Progenitor cell of endocrine pancreas (in vitro differentiated cells): ENCODE results near the gene FNDC3B. TPM values are rescaled to one million over a fixed set of nuclear protein-coding genes. Genes with fewer than 3 reads are reported as not detected.

Experiments
- DNase-seq: peaks from one replicate; pipeline ENCODE4 v3.0.0; 2021; ENCODE audit warnings: low spot score; ENCODE audit not compliant: unreplicated experiment
- H3K27ac Mint-ChIP-seq: 2 replicates; pipeline ENCODE4 v1.8.0; 2021; ENCODE audit warnings: mild to moderate bottlenecking, moderate library complexity, mixed read lengths
- H3K27me3 Mint-ChIP-seq: 2 replicates; pipeline ENCODE4 v1.8.0; 2021; ENCODE audit warnings: mixed read lengths
- H3K36me3 Mint-ChIP-seq: 2 replicates; pipeline ENCODE4 v1.8.0; 2022; ENCODE audit warnings: mixed read lengths; ENCODE audit not compliant: insufficient read depth
- H3K4me1 Mint-ChIP-seq: 2 replicates; pipeline ENCODE4 v1.8.0; 2021; ENCODE audit warnings: low read depth, mixed read lengths
- H3K4me3 Mint-ChIP-seq: 2 replicates; pipeline ENCODE4 v1.8.0; 2021; ENCODE audit warnings: low read depth, mild to moderate bottlenecking, moderate library complexity, mixed read lengths
- H3K9me3 Mint-ChIP-seq: 2 replicates; pipeline ENCODE4 v1.8.0; 2021; ENCODE audit warnings: low read depth, mixed read lengths
- total RNA-seq: library from RNA; stranded (reverse); gene quantifications from 2 replicates; pipeline ENCODE4 v1.2.1, GENCODE V29; 2021
- TF ChIP-seq, protein P1 (sequence below): fragments of 200-600 bp; sonication (generic); IDR thresholded peaks from one replicate; pipeline ENCODE4 v1.5.0; 2021; ENCODE audit warnings: antibody characterized with exemption, mild to moderate bottlenecking; ENCODE audit not compliant: unreplicated experiment

The FNDC3B gene
- total RNA-seq, 1 donor from 2014 or later = 158 TPM

DNA sequence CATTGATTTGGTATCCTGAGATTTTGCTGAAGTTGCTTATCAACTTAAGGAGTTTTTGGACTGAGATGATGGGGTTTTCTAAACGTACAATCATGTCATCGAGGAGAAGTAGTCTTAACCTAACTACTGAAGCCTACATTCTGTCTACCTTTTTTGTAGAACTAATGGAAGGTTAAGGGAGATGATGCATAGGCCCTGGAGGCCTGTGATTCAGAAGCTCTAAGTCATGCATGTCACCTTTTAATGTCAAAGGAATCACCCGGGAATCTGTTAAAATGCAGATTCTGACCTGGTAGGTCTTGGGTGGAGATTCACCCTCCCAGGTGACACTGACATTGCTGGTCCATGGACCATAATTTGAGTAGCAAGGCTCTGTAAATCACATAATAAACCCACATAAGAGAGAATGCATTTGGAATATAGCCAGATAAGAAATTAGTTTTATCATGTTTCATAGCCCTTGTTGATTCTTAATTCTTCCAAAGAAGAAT, 344.0 kb downstream of the FNDC3B start:
- TF ChIP-seq, protein P1, sequence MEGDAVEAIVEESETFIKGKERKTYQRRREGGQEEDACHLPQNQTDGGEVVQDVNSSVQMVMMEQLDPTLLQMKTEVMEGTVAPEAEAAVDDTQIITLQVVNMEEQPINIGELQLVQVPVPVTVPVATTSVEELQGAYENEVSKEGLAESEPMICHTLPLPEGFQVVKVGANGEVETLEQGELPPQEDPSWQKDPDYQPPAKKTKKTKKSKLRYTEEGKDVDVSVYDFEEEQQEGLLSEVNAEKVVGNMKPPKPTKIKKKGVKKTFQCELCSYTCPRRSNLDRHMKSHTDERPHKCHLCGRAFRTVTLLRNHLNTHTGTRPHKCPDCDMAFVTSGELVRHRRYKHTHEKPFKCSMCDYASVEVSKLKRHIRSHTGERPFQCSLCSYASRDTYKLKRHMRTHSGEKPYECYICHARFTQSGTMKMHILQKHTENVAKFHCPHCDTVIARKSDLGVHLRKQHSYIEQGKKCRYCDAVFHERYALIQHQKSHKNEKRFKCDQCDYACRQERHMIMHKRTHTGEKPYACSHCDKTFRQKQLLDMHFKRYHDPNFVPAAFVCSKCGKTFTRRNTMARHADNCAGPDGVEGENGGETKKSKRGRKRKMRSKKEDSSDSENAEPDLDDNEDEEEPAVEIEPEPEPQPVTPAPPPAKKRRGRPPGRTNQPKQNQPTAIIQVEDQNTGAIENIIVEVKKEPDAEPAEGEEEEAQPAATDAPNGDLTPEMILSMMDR = no peak
- DNase-seq = no peak
- H3K27ac Mint-ChIP-seq = peak overlapping the region; percentile 2
- peaks cover 49% of the 10 kb centered on the region for H3K36me3 Mint-ChIP-seq
- no peaks in the 10 kb centered on the region for H3K4me1 Mint-ChIP-seq
- H3K27me3 Mint-ChIP-seq = no peaks in the 10 kb centered on the region
- no peak overlapping the region for H3K4me3 Mint-ChIP-seq
- H3K9me3 Mint-ChIP-seq = peaks cover 12% of the 10 kb centered on the region

DNA sequence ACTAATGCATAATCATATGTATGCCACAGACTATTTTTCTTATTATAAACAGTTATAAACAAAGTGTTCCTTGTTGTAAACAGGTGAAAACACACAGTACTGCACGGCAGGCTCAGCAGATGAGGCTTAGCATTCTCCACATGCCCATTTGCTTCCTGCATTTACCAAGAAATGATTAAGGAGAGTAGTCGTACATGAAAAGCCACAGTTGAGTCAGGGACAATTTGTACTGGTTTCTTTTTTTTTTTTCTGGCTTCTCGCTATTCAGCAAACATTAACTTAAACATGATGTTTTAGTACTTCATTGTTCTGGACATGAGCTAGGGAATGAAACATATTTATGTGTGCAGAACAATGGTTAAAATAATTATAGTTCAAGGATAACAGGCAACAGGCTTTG, 345.5 kb downstream of the FNDC3B start:
- no peak overlapping the region for H3K4me3 Mint-ChIP-seq
- H3K27ac Mint-ChIP-seq = no peak overlapping the region
- H3K27me3 Mint-ChIP-seq = no peaks in the 10 kb centered on the region
- no peak for DNase-seq
- H3K9me3 Mint-ChIP-seq = peaks cover 12% of the 10 kb centered on the region
- H3K36me3 Mint-ChIP-seq = peaks cover 36% of the 10 kb centered on the region
- H3K4me1 Mint-ChIP-seq = no peaks in the 10 kb centered on the region
- TF ChIP-seq, protein P1 = no peak

DNA sequence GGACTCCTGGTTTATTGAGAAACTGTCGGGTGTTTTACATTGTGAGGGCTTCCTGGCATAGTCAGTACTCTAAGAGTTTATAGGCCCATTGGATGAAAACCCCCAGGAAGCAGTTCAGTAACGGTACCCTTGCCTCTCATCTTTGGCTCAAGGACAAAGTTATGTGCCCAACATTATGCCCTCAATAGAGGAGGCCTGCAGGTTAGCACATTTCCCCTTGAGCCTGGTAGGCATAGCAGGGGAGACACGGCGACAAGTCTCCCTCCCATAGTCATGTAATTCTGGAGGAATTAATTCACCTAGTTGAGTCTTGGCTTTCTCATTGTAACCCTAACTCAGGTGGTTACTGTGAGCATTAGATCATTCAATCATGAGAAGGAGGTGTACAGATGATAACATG, 348.4 kb downstream of the FNDC3B start:
- peak overlapping the region; percentile 73 for H3K27ac Mint-ChIP-seq
- peaks cover 1% of the 10 kb centered on the region for H3K9me3 Mint-ChIP-seq
- TF ChIP-seq, protein P1 = no peak
- peaks cover 13% of the 10 kb centered on the region for H3K36me3 Mint-ChIP-seq
- no peak overlapping the region for H3K4me3 Mint-ChIP-seq
- H3K27me3 Mint-ChIP-seq = no peaks in the 10 kb centered on the region
- no peak for DNase-seq
- H3K4me1 Mint-ChIP-seq = peaks cover 12% of the 10 kb centered on the region

DNA sequence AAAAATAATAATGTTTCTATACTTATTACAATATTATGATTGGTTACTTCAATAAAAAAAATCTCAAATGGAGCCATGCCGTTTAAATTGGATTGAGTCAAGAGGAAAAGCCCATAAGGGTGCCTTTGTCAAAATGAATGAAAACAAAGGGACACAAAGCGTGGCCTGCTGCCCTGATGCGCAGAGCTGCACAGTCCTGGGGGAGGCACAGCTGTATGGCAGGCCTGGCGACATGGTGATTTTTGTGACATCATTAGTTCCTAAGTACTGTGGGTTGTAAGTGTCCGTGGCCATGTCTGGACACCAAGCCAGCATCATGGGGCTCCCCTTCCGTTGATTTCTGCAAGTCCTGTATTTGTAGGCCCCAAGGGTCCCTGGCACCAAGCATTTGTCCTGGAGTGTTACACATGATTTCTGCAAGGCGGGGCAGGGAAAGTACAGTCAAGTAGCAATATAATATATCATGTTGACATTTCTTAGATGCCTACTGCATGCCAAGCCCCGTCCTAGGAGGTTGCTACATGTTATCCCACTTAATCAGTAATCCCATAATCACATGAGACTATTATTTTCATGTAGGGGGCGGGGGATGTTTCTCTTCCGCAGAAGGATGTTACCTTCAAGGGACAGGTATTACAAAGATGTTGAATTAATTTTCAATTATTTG, 349.2 kb downstream of the FNDC3B start:
- Mint-ChIP-seq H3K27me3 (no peaks in the 10 kb centered on the region), H3K36me3 (peaks cover 14% of the 10 kb centered on the region), H3K4me3 (no peak overlapping the region), H3K9me3 (no peaks in the 10 kb centered on the region), H3K27ac (peak overlapping the region; percentile 7), H3K4me1 (peaks cover 12% of the 10 kb centered on the region)
- no peak for DNase-seq
- TF ChIP-seq, protein P1 = no peak

DNA sequence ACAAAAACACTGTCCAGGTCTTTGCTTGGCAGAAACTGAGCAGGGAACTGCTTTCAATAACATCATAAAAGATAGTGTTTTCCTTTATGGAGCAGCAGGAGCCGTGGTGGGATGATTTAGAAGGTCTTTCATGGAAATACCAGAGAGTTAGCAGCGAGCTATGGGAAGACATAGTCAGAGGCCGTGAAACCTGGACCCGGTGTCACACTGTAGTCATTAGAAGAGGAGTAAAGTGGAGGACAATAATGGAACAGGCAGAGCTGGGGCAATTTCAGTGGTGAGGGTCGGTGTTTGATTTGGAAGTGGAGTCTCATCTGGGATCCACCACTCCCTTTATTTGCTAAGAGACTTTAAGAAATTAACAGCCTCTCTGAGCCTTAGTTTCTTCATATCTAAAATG, 351.4 kb downstream of the FNDC3B start:
- peaks cover 22% of the 10 kb centered on the region for H3K36me3 Mint-ChIP-seq
- no peak for DNase-seq
- H3K27ac Mint-ChIP-seq = peak overlapping the region; percentile 25
- H3K27me3 Mint-ChIP-seq = no peaks in the 10 kb centered on the region
- TF ChIP-seq, protein P1 = no peak
- H3K4me3 Mint-ChIP-seq = no peak overlapping the region
- H3K9me3 Mint-ChIP-seq = no peaks in the 10 kb centered on the region
- peaks cover 12% of the 10 kb centered on the region for H3K4me1 Mint-ChIP-seq
